Tibial artery (tissue), 4 donors: ENCODE data around the gene ANKRD13B.

Source experiments
- DNase-seq, 2 donors: peaks; one replicate each; pipeline ENCODE4 v3.0.0-alpha.2; 2019
- H3K27ac ChIP-seq, 2 donors: fragments of 200-600 bp; sonication (generic) in 1 of 2; 1 replicate in 1 of 2; 2 replicates in 1 of 2; pipeline ENCODE4 v1.5.1; 2018 to 2019; ENCODE audit warnings: mild to moderate bottlenecking in 1 of 2
- H3K27me3 ChIP-seq, 2 donors: fragments of 200-600 bp; sonication (generic) in 1 of 2; one replicate each; pipeline versions ENCODE4 v1.5.1 to v1.6.0; 2016 to 2019
- H3K36me3 ChIP-seq, 3 donors: fragments of 200-600 bp; sonication (generic) in 2 of 3; one replicate each; pipeline ENCODE4 v1.5.1; 2016 to 2019; ENCODE audit warnings: mild to moderate bottlenecking in 2 of 3
- H3K4me1 ChIP-seq, 4 donors: fragments of 200-600 bp; sonication (generic) in 2 of 4; 1 replicate in 3 of 4; 2 replicates in 1 of 4; pipeline ENCODE4 v1.5.1; 2016 to 2019
- H3K4me3 ChIP-seq, 2 donors: fragments of 200-600 bp; sonication (generic) in 1 of 2; 1 replicate in 1 of 2; 2 replicates in 1 of 2; pipeline ENCODE4 v1.5.1; 2018 to 2019; ENCODE audit warnings: mild to moderate bottlenecking in 2 of 2
- H3K9me3 ChIP-seq, 3 donors: fragments of 200-600 bp; sonication (generic) in 1 of 3; one replicate each; pipeline ENCODE4 v1.5.1; 2016 to 2019
- intact Hi-C: fragments of 100-400 bp; cut with DNase I; formaldehyde crosslinking; loops from one replicate; pipeline ENCODE4 v1.15.0; 2023; ENCODE audit warnings: low total_unique reads
- TF ChIP-seq, protein P1 (sequence below), 2 experiments: fragments of 200-600 bp in 1 of 2; fragments of 450-650 bp in 1 of 2; IDR thresholded peaks; one replicate each; pipeline ENCODE4 v1.5.1; 2017 to 2019; ENCODE audit warnings: antibody characterized with exemption in 2 of 2, mild to moderate bottlenecking in 1 of 2, moderate library complexity in 1 of 2

Gene ANKRD13B

DNA sequence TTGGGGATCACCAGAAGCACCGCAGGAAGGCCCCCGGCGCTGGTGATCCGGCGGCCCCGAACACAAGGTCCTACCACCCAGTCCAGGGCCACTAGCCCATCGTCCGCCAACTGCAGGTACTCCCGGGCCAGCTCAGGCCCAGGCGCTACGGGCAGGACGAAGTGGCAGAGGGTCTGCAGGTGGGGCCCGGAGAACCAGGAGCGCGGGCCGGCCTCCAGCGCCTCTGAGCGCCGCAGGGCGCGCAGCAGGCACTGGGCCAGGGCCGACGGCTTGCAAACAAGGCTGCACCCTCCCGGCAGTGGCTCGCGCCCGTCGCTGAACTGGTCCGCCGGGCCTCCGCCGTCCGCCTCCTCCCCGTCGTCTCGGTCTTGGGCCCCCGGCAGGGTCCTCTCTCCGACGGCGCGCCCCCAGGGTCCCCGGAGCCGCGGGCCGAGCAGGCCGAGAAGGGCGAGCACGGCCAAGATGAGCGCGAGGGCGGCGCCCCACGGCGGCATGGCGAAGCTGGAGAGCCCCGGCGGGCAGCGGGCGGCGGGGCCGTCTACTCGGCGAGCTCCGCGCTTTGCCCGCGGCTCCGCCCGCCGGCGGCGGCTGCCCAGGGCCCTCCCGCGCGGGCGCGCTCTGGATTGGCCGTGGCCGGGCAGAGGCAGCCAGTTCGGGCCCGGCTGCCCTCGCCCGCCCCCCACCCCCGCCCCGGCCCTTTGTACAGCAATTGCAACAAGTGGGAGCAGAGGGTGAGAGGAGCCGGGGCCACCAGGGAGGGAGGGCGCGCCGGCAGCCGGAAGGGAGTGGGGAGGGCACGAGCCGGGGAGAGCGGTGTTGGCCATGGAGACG lies 26.2 kb upstream of the ANKRD13B start, which contains the start of gene ABHD15:
Gene ABHD15 (minus strand): TSS at position 565 of the 831 bp plus-strand sequence. CDS start 71 bp downstream, at position 494.
- intact Hi-C loops, result loop anchor here (10.0 kb wide), 1 partner anchor 192 kb away; no protein-coding TSS in a partner anchor
- DNase-seq, result peak; percentile 66 to 90
- Histone ChIP-seq H3K27me3 (no peaks in the 10 kb centered on the region), H3K4me3 (peak within 1 kb of the TSS; percentile 72 to 90), H3K36me3 (peaks cover 0 to 14% (median 0%) of the 10 kb centered on the region in 3 donors), H3K9me3 (no peaks in the 10 kb centered on the region), H3K4me1 (peaks cover 0 to 46% (median 22%) of the 10 kb centered on the region in 4 donors), H3K27ac (peak within 1 kb of the TSS; percentile 87 to 89)
- TF ChIP-seq, protein P1, sequence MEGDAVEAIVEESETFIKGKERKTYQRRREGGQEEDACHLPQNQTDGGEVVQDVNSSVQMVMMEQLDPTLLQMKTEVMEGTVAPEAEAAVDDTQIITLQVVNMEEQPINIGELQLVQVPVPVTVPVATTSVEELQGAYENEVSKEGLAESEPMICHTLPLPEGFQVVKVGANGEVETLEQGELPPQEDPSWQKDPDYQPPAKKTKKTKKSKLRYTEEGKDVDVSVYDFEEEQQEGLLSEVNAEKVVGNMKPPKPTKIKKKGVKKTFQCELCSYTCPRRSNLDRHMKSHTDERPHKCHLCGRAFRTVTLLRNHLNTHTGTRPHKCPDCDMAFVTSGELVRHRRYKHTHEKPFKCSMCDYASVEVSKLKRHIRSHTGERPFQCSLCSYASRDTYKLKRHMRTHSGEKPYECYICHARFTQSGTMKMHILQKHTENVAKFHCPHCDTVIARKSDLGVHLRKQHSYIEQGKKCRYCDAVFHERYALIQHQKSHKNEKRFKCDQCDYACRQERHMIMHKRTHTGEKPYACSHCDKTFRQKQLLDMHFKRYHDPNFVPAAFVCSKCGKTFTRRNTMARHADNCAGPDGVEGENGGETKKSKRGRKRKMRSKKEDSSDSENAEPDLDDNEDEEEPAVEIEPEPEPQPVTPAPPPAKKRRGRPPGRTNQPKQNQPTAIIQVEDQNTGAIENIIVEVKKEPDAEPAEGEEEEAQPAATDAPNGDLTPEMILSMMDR (IDR thresholded peaks at IDR 0.05), result no peak

DNA sequence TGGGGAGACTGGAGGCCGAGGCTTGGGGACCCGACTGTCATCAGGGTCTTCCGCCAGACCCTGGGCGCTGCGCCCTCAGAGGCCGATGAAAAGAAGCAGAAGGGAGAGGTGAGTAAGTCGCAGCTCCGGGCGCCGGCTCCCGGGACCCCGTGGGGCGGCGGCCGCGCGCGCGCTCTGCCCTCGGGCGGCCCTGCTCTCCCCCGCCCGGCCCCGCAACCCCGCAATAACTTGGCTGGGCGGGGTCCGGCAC lies 25.7 kb upstream of the ANKRD13B start:
- Histone ChIP-seq H3K27ac (peak overlapping the region; percentile 87 to 89), H3K27me3 (no peaks in the 10 kb centered on the region), H3K9me3 (no peaks in the 10 kb centered on the region), H3K36me3 (peaks cover 0 to 13% (median 0%) of the 10 kb centered on the region in 3 donors), H3K4me1 (peaks cover 0 to 51% (median 27%) of the 10 kb centered on the region in 4 donors), H3K4me3 (peak overlapping the region; percentile 72 to 90)
- TF ChIP-seq, protein P1 (IDR thresholded peaks at IDR 0.05), result no peak
- no peak for DNase-seq
- intact Hi-C loops, result loop anchor here (10.0 kb wide), 1 partner anchor 192 kb away; no protein-coding TSS in a partner anchor

DNA sequence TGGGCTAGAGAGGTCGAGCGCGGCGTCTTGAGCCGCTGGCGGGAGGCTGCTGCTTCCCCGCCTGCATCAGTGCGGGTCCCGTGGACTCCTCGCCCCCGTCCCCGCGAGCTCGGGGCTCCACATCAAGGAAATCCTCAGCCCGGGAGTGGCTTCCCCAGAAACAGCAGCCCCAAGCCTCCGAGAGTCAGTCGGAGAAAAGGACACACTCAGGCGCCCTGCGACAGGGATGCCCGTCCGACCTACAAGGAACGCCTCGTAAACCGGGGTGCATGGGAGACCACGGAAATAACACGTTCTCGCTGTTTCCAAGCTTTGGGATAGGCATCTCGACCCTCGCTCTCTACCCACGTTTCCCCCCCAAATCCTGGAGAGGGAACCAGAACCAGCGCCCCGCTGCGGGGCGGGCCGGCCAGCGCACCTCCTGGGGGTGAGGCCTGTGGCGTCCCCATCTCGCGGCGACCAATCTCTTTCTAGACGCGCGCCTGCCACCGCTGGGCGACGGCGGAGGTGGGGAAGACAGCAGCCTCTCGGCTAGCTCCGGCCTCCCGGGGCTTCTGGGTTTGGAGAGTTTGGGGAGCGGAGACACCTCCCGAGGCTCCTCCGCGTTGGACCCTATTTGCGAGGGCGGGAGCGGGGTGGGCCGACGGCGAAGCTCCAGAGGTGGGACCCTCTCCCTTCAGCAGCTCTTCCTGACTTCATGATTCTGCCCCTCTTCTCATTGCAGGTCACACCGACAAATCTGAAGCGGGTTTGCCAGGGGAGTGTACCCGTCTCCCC lies 25.2 kb upstream of the ANKRD13B start:
- TF ChIP-seq, protein P1 (IDR thresholded peaks at IDR 0.05), result peak; percentile 35 to 41
- Histone ChIP-seq H3K4me3 (peak overlapping the region; percentile 72 to 90), H3K27me3 (no peaks in the 10 kb centered on the region), H3K4me1 (peaks cover 0 to 56% (median 31%) of the 10 kb centered on the region in 4 donors), H3K36me3 (peaks cover 0 to 8% (median 0%) of the 10 kb centered on the region in 3 donors), H3K27ac (peak overlapping the region; percentile 87 to 89), H3K9me3 (no peaks in the 10 kb centered on the region)
- peak; percentile 62 to 86 for DNase-seq
- intact Hi-C loops, result loop anchor here (10.0 kb wide), 1 partner anchor 193 kb away; no protein-coding TSS in a partner anchor

DNA sequence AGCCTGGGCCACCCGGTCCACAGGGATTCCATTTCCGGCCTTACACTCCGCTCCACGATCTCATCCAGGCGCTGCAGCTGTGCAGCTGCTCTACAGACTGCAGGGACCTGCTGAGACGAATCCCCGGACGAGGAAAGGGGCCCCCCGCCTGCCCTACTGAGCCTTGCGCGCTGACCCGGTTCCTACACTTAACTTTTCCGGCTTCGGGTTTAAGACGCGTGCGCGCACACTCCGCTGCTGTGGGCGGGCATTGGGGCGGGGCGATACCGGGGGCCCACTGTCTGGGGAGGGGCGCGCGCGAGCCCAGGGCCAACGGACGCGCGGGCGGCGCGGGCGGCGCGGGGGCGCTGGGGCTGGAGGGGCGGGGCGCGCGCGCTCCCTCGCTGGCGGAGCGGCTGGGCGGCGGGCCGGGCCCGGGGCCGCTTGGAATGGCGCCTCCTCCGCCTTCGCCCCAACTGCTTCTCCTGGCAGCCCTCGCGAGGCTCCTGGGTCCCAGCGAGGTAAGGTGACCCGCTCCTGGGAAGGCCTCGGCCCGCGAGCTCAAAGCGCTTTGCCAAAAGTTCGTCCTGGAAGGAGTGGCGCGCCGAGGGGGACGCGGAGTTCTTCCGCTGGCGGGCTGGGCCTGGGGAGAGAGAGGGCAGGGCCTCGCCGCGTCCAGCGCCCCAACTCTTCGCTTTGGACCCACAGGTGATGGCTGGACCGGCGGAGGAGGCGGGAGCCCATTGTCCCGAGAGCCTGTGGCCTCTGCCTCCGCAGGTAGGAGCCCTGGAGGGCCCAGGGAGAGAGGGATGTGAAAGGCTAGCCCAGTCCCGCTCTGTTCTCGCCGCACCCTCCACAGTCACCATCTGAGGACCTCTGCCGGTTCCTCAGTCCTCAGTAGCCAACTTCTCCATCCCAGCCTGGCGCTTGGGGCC lies 24.3 kb upstream of the ANKRD13B start, which contains the start of gene TP53I13:
Gene TP53I13 (plus strand): TSS at position 371 of the 914 bp plus-strand sequence. CDS start 58 bp downstream, at position 429.
- Histone ChIP-seq H3K36me3 (peaks cover 0 to 9% (median 4%) of the 10 kb centered on the region in 3 donors), H3K27me3 (no peaks in the 10 kb centered on the region), H3K4me3 (peak within 1 kb of the TSS; percentile 72 to 90), H3K27ac (peak within 1 kb of the TSS; percentile 87 to 89), H3K4me1 (peaks cover 0 to 65% (median 38%) of the 10 kb centered on the region in 4 donors), H3K9me3 (no peaks in the 10 kb centered on the region)
- peak; percentile 84 to 92 for DNase-seq
- TF ChIP-seq, protein P1 (IDR thresholded peaks at IDR 0.05), result no peak
- intact Hi-C loops, result loop anchor here (10.0 kb wide), 1 partner anchor 194 kb away; no protein-coding TSS in a partner anchor
